ENCODE measurements around the gene FUT8.

Gene FUT8

DNA sequence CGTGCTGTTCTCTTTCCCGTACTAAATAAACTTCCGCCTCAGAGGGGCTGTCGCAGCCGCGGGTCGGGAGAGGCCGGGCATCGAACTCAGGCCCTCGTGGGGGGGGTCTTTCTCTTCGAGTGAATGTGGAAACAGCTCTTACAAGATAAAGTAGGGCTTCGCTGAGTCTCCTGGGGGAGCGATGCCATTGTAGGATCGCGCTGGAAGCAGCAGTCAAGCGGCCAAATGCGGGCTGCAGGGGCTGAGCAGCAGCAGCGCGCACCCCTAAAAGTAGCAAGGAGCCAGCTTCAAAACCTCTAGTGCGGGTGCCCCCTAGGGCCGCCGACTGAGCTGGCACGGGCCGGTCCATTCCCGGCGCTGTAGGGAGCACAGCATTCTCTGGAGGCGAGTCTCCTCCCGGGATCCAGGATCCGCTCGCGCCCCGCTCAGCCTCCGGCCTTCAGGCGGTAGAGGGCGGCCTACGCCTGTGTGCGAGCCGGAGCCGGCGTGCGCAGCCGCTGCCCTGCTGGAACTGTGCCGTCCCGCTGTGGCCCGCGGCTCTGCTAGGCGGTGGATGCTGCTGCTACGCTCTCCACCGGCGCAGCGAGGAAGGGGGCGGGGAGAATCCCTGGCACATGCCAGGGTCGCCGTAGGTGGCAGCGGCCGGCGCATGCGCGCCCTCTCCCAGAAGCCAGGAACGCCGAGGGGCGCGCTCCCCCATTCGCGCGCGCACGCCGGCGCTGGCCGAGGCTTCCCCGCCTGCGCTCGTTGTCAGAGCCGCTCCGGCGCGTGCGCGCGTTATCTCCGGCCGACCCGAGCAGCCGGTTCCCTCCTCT, at the start of gene FUT8:
Gene FUT8, plus strand, starts transcription at position 699 of the 815 bp plus-strand sequence. CDS start 148,834 bp downstream, outside the sequence.
- peak; percentile 89 for ATAC-seq
- TF ChIP-seq, protein P1, sequence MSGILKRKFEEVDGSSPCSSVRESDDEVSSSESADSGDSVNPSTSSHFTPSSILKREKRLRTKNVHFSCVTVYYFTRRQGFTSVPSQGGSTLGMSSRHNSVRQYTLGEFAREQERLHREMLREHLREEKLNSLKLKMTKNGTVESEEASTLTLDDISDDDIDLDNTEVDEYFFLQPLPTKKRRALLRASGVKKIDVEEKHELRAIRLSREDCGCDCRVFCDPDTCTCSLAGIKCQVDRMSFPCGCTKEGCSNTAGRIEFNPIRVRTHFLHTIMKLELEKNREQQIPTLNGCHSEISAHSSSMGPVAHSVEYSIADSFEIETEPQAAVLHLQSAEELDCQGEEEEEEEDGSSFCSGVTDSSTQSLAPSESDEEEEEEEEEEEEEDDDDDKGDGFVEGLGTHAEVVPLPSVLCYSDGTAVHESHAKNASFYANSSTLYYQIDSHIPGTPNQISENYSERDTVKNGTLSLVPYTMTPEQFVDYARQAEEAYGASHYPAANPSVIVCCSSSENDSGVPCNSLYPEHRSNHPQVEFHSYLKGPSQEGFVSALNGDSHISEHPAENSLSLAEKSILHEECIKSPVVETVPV (CRISPR knock-in tag; IDR thresholded peaks at IDR 0.05) = no peak
- 0 out of 2 replicates have a peak, but pooled peaks have one; percentile 23 for TF ChIP-seq GLIS3 (CRISPR knock-in tag; IDR thresholded peaks at IDR 0.05)
- TF ChIP-seq CSDC2 (CRISPR knock-in tag; IDR thresholded peaks at IDR 0.05) = 0 out of 2 replicates have a peak, but pooled peaks have one; percentile 66
- no peak for TF ChIP-seq TOX (CRISPR knock-in tag; IDR thresholded peaks at IDR 0.05; ENCODE audit: borderline replicate concordance)
- TF ChIP-seq, protein P2, sequence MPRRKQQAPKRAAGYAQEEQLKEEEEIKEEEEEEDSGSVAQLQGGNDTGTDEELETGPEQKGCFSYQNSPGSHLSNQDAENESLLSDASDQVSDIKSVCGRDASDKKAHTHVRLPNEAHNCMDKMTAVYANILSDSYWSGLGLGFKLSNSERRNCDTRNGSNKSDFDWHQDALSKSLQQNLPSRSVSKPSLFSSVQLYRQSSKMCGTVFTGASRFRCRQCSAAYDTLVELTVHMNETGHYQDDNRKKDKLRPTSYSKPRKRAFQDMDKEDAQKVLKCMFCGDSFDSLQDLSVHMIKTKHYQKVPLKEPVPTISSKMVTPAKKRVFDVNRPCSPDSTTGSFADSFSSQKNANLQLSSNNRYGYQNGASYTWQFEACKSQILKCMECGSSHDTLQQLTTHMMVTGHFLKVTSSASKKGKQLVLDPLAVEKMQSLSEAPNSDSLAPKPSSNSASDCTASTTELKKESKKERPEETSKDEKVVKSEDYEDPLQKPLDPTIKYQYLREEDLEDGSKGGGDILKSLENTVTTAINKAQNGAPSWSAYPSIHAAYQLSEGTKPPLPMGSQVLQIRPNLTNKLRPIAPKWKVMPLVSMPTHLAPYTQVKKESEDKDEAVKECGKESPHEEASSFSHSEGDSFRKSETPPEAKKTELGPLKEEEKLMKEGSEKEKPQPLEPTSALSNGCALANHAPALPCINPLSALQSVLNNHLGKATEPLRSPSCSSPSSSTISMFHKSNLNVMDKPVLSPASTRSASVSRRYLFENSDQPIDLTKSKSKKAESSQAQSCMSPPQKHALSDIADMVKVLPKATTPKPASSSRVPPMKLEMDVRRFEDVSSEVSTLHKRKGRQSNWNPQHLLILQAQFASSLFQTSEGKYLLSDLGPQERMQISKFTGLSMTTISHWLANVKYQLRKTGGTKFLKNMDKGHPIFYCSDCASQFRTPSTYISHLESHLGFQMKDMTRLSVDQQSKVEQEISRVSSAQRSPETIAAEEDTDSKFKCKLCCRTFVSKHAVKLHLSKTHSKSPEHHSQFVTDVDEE (CRISPR knock-in tag; IDR thresholded peaks at IDR 0.05) = peak; percentile 58; the same call in 1 of the 2 replicates
- peak; percentile 54; the same call in 1 of the 2 replicates for TF ChIP-seq ZFP3 (CRISPR knock-in tag; IDR thresholded peaks at IDR 0.05)
- TF ChIP-seq ZC3H10 (CRISPR knock-in tag; IDR thresholded peaks at IDR 0.05) = no peak

DNA sequence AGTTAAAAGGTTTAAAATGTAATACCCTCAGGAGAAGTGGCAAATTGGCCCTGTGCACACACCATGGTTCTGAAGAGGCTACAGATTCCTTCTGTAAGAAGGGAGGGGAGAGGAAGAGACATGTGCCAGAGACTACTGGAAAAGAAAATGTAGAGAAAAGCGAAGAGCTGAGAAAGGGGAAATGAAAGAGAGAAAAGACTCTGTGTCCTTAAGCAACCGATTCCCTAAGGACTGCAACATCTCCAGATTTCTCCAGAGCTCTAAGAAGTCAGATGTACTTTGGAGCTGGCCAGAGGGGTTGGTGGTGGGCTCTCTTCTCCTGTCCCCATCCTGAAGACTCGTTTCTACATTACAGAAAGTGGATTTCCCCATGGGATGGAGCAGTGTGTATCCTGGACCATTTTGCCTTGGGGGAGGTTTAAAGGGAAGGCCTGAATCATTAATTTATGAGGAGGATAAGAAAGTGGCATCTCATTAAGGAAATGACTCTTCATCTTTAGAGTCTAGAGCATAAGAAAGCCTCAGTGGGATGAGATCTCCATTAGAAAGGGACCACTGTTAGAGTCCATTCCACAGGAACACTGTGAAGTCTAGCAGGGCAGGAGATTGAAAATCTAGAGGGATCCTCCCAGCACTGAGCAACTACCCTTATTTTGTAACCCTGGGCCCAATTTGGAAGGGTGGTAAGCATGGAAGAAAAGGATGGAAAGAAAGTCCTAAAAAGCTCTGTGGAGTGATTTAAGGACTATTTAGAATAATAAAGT, 45.5 kb upstream of the FUT8 start:
- TF ChIP-seq ZFP3 (CRISPR knock-in tag; IDR thresholded peaks at IDR 0.05) = no peak
- no peak for TF ChIP-seq ZC3H10 (CRISPR knock-in tag; IDR thresholded peaks at IDR 0.05)
- no peak for TF ChIP-seq TCF4 (CRISPR knock-in tag; IDR thresholded peaks at IDR 0.05; ENCODE audit: borderline replicate concordance)
- TF ChIP-seq CSDC2 (CRISPR knock-in tag; IDR thresholded peaks at IDR 0.05) = no peak
- no peak for TF ChIP-seq ZNF565 (CRISPR knock-in tag; conservative IDR thresholded peaks at IDR 0.05; ENCODE audit: low read depth)
- no peak for TF ChIP-seq GLIS3 (CRISPR knock-in tag; IDR thresholded peaks at IDR 0.05)
- TF ChIP-seq ISL1 (CRISPR knock-in tag; IDR thresholded peaks at IDR 0.05) = no peak
- TF ChIP-seq, protein P1 (CRISPR knock-in tag; IDR thresholded peaks at IDR 0.05) = no peak
- no peak for TF ChIP-seq ESRRG (CRISPR knock-in tag; IDR thresholded peaks at IDR 0.05)
- TF ChIP-seq ZFP30 (CRISPR knock-in tag; IDR thresholded peaks at IDR 0.05) = no peak
- no peak for TF ChIP-seq BACH2 (CRISPR knock-in tag; IDR thresholded peaks at IDR 0.05; ENCODE audit: borderline replicate concordance)
- TF ChIP-seq, protein P3, sequence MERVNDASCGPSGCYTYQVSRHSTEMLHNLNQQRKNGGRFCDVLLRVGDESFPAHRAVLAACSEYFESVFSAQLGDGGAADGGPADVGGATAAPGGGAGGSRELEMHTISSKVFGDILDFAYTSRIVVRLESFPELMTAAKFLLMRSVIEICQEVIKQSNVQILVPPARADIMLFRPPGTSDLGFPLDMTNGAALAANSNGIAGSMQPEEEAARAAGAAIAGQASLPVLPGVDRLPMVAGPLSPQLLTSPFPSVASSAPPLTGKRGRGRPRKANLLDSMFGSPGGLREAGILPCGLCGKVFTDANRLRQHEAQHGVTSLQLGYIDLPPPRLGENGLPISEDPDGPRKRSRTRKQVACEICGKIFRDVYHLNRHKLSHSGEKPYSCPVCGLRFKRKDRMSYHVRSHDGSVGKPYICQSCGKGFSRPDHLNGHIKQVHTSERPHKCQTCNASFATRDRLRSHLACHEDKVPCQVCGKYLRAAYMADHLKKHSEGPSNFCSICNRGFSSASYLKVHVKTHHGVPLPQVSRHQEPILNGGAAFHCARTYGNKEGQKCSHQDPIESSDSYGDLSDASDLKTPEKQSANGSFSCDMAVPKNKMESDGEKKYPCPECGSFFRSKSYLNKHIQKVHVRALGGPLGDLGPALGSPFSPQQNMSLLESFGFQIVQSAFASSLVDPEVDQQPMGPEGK (CRISPR knock-in tag; IDR thresholded peaks at IDR 0.05; ENCODE audit: borderline replicate concordance) = no peak
- TF ChIP-seq ARNTL (CRISPR knock-in tag; IDR thresholded peaks at IDR 0.05; ENCODE audit: borderline replicate concordance, low read depth) = no peak
- TF ChIP-seq, protein P4, sequence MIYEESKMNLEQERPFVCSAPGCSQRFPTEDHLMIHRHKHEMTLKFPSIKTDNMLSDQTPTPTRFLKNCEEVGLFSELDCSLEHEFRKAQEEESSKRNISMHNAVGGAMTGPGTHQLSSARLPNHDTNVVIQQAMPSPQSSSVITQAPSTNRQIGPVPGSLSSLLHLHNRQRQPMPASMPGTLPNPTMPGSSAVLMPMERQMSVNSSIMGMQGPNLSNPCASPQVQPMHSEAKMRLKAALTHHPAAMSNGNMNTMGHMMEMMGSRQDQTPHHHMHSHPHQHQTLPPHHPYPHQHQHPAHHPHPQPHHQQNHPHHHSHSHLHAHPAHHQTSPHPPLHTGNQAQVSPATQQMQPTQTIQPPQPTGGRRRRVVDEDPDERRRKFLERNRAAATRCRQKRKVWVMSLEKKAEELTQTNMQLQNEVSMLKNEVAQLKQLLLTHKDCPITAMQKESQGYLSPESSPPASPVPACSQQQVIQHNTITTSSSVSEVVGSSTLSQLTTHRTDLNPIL (CRISPR knock-in tag; IDR thresholded peaks at IDR 0.05; ENCODE audit: low read depth) = no peak
- TF ChIP-seq, protein P2 (CRISPR knock-in tag; IDR thresholded peaks at IDR 0.05) = no peak
- no peak for ATAC-seq
